NCI-H226 (cell line): ENCODE results near the gene CEP152.
A peak's percentile ranks its signal among the peaks of the same experiment; 100 is the strongest.
"Not testable (repeated sequence)": the region's sequence is repeated elsewhere in the genome, so short reads cannot be mapped to it uniquely, and the experiment has no call there.

Experiments used
- DNase-seq: peaks from one replicate; pipeline ENCODE4 v3.0.0-alpha.2; 2015

Gene CEP152

DNA sequence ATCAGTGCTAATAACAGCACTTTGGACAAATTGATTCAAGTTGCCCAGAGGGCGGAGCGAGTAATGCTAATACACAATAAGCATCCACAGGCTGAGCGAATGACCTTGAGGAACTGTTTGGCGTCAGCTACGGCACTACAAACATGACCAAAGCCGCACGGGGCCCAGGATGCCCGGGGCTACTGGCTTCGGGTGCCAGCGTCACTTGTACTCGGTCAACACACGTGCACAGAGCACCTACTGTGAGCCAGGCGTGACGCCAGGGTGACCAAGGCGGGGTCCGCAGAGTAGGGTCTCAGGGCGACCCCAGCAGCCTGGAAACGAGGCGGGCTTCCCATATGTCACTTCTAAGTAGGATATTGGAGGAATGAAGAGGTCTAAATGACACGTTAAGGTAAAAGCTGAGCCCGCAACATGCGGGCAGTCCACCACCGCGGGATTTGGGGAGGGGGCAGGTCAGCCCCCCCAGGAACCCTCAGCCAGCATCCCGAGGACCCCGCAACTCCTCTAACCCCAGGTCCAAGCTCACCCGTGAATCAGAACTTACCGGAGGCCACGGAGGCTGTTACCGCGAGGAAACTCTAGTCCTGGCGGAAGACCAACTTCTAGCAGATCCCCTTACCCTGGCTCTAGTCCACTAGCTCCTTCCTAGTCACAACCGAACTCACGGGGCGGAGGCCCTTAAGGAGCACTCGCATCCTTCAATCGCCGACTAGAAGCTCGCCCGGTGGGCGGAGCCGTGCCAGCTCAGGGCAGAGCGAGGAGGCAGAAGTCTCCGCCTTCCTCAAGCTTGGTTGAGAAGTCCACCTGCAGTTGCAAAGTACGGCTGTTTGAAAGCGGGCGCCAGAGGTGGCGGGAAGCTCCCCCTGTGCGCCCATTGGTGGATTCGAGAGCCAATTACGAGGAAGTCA is at the start of gene CEP152:
Gene CEP152, minus strand, starts transcription at position 656 of the 911 bp plus-strand sequence. CDS start 5,420 bp downstream, outside the sequence.
- peak; percentile 100 for DNase-seq

DNA sequence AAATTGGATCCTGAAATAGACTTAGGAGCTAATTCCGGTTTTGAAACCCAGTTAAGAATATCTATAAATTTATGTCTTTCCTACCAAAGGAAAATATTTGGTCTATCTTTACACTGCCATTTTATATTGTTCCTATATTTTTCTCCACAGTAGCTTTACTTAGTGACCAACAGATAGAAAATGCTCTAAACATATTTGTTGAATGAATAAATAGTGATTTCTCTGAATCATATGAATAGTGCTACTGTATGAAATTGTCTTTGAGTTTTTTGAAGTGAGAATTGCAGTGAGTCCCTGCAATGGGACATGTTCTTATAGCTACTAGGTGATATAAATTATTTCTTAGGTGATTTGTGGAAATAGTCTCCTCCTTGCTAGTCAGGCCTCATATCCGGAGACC is 48.6 kb upstream of the CEP152 start:
- no peak for DNase-seq

DNA sequence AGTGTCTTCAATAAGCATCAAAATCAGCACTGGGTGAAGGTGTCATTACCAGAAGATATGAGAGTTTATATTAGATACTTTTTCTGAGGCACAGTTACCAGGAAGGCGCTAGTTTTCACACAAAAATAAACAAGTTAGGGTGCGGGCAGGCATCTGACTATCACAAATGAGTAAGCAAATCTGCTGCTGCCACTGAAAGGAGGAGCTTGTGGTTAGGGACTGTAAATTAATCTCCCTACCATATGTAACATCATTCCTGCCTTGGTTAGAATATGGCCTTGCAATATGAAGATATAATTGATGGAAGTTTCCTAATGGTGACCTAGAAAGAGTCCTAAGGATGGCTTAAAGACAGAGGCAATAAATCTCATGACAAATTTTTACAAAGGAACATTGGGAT is 47.5 kb upstream of the CEP152 start:
- DNase-seq, result peak; percentile 43

- DNase-seq, result no peak
Observed at GRCh38 chr15:48856942-48857341, 46.1 kb upstream of the CEP152 start.

DNA sequence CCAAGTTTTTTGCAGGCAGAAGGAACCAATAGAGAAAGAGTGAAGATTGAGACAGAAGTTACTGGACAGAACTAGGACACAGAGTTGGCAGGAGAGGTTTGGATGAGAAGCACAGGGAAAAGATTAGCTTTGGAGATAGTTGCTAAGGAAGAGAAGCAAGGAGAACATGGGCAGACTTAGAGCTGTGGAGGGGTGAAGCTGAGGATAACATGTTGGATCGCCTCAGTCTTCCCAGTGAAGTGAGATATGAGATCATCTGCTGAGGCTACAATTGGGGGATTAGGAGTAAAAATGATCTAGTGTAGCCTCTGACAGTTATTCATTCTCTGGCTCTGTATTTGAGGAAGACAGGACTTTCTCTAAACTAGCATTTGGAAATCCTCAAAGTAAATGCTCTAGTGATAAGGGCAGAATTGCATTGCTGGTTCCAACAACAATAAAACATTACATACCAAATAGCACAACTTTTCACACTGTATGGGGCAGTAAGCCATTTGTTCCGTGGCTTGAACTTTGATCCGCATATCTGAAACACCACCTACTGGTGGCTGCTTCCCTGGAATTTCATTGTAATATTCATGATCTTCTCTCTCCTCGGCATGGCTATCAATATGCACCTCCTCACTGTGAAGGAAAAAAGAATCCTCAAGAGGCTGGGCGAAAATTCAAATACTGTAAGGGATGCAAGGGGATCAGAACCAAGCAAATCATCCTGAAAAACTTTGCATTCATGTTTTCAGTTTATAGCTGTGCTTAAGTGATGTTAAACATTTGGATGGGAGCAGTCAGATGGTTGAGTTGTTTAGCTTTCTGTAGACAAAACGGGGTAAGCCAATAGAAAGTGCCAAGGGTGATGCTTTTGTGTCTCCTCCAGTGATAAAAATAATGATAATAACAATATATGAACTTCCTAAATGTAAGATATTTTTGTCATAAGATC is 44.9 kb upstream of the CEP152 start:
- peak; percentile 56 for DNase-seq

DNA sequence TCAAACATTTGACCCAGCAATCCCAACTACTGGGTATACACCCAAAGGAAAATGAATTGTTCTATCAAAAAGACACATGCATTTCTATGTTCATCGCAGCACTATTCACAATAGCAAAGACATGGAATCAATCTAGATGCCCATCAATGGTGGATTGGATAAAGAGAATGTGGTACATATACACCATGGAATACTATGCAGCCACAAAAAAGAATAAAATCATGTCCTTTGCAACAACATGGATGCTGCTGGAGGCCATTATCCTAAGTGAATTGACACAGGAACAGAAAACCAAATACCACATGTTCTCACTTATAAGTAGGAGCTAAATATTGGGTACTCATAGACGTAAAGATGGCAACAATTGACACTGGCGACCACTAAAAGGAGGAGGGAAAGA is 43.6 kb upstream of the CEP152 start:
- not testable (repeated sequence) for DNase-seq

- DNase-seq, result no peak
Observed at GRCh38 chr15:48851956-48852355, 41.1 kb upstream of the CEP152 start.

GRCh38 chr15:48850648-48851047 is 39.8 kb upstream of the CEP152 start:
- no peak for DNase-seq

- no peak for DNase-seq
Observed at GRCh38 chr15:48845123-48845522, 34.3 kb upstream of the CEP152 start.

DNA sequence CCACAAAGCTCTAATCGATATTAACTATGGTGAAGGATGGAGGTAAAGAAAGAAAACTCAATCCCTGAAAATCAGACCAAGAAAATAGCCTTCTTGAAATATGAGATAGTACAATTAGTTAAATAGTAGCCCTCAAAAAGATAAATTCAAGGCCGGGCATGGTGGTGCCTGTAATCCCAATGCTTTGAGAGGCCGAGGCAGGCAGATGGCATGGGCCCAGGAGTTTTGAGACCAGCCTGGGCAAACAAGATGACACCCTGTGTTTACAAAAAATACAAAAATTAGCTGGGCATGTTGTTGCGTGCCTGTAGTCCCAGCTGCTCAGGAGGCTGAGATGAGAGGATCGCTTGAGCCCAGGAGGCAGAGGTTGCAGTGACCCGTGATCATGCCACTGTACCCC is 31.6 kb upstream of the CEP152 start:
- DNase-seq, result no peak

DNA sequence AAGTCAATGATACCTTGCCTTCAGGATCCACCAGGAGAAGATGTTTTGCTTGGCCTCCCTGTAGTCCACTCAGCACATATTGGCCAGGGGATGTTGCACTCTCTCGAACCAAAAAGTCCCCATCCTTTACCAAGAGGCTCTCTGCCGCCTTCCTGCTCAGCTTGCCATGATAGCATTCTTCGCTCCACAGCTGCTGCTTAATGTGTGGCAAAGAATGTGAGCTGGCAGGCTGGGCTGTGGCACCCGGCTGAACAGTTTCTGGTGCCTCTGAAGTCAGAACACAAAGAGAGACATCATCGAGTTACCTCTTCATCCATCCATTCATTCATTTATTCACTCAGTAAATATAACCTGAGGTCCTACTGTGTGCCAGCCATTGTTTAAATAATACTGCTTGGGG is 23.9 kb upstream of the CEP152 start:
- DNase-seq, result no peak

DNA sequence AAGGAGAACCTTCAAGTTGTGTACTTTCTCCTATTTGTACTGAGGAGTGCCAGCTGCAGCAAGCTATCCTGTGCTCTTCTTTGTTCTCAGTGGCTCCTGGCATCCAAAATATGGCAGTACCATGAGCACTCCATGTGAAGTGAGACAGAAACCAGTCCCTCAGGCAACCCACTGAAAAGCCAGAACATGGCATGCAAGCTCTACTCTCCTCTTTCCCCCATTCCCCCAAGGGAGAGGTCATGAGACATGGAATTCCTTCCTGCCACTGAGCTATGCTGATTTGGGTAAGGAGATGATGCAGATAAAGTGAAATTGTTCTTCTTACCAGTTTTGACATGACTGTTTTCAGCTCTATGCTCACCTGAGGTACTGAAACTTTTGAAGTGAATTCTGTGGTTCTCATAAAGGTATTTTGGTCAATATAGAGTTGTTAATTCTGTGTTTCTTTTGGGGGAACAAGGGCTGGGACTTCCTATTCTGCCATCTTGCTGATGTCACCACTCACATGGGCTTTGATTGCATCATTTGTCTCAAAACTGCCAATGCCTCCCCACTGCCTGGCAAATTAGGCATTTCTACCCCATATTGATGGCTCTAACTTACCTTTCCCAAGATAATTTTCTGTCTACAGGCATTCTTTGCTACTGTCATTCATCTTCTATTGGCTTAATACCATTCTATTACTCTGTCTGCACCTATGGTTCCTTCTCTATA is 22.8 kb upstream of the CEP152 start:
- no peak for DNase-seq

GRCh38 chr15:48832648-48833047 is 21.8 kb upstream of the CEP152 start:
- no peak for DNase-seq

GRCh38 chr15:48828906-48829305 is 18.0 kb upstream of the CEP152 start:
- DNase-seq, result no peak

DNA sequence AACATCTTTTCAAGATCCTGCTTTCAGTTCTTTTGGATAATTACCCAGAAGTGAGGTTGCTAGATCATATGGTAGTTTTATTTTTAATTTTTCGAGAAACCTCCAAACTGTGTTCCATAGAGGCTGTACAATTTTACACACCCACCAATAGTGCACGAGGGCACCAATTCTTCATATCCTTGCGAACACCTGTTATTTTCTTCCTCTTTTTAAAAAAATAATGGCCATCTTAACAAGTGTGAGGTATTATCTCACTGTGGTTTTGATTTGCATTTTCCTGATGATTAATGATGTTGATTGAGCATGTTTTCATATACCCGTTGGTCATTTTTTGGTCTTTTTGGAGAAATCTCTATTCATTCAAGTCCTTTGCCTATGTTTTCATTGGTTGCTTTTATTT is 17.6 kb upstream of the CEP152 start:
- DNase-seq, result no peak

- DNase-seq, result no peak
Observed at GRCh38 chr15:48825075-48825474, 14.2 kb upstream of the CEP152 start.

DNA sequence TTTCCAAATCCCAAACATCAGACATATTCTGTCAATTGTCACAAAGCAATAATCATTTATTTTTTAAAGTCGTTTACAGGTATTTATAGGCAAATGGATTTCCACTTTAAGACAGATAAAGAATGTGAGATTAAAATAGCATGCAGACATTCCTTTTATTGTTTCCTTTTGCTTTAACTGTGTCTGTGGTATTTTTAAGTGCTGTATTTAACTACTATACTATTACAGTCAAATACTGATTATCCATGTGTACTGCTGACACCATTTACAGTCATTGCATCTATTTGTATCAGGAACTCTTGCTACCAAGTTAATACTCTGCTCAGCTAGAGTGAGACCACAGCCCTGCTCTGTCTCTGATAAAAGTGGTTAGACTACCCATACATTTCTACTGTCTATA is 12.8 kb upstream of the CEP152 start:
- DNase-seq, result no peak

DNA sequence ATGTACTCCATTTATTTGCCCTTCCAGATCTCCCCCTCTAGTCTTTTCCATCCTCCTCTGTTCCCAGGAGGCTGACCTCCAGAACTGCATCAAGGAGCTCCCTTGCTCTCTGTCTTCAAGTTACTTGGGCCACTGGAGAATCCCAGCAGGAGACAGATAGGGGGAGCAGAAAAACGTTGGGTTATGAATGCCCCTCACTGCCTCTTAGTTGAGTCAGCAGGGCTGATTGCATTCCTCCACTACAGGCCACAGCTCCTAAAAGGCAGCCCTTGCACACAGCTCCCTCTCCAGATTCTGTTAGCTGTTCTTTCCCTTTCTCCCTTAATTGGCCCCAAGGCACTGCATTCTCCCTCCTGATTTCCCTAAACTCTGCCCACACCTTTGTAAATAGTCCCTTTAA is 12.4 kb upstream of the CEP152 start:
- DNase-seq, result no peak

DNA sequence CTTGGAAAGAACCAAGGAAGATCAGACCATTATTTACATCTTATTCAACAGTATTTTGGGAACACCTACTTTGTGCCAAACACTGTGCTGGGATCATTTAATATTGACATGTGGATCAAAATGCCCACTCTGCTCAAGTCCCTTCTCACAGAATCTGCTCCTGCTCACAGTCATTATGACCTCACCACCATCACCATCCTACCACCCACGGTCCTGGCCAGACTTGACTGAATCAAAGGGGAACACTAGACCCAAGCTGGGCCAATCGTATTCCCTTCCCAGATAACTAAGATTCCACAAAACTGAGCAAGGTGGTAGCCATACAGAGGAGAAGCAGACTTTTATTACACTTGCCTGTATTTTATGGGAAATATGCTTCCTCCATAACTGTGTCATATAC is 3.4 kb upstream of the CEP152 start:
- no peak for DNase-seq

GRCh38 chr15:48811325-48811958 is 573 bp upstream of the CEP152 start:
- no peak for DNase-seq

DNA sequence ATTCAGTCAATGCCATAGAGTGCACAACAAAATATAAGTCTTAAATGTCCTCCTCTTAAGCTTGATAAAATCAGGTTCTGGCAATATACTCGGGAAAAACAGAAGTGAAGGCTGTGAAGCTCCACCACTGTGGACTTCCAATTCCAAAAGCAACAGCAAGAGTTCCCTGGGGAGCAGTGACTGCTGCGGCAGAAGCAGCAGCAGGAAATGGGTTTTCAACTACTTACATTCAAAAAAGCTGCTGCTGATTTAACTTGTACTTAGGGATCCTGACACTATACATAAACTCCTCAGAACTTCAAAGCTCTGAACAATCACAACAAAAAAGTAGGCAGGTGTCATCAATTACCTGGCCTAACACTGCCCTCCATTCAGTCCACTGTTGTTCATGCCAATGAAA is 4.7 kb downstream of the CEP152 start:
- no peak for DNase-seq

- DNase-seq, result no peak
Observed at GRCh38 chr15:48805591-48805990, 5.3 kb downstream of the CEP152 start.

DNA sequence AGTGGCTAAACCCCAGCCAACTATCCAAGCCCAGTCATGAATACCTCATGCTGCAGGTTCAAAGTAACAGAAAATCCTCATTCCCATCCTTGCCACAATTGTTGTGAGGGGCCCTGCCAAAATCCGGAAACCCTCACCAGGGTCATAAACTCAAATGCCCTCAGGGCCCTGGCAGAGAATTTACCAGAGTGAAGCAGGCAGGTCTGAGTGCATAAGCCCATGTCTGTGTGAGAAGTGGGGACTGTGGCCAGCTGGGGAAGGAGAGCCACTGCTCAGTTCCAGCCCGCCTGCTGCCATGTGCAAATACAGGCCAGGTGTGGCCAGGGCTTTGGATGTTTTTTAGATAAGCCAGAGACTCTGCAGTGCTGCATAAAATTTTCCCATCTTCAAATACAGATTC is 7.0 kb downstream of the CEP152 start:
- DNase-seq, result no peak
